Measurements from ENCODE around the gene ZNF428. TPM values are rescaled to one million over a fixed set of nuclear protein-coding genes. Genes with fewer than 3 reads are reported as not detected.

ZNF428 gene
- total RNA-seq, 1 donor: 14.0 TPM

DNA sequence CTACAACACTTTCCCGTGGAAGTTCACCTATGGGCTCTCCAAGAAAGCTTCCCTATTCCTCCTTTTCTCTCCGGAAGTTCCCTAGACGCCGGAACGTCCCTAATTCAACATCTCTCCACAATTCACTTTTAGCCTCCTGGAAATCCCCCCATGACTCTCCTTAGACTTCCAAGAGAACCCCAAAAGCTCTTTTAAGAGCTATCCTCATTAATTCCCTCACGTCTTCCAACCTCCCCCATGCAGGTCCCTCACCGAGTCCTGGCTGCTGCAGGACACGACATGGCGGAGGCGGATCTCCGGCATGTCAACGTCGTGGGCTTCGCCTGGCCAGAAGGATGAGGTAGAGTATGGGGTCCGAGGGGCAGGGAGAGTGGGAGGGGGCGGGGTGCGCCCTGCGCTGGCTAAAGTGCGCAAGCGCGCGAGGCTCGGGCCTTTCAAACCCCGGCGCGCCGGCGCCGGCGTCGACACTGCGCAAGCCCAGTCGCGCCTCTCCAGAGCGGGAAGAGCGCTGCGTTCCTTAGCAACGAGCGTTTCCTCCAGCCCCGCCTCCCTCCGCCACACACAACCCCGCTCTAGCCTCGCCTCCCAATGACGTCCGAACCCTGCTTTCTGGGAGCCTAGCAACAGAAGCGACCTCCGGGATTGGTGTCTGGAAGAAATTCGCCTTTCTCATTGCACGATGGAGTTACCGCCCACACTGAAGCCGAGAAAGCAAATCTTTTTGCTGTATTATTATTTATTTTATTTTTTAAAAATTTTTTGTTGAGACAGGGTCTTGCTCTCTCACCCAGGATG lies 44.1 kb downstream of the ZNF428 start, which contains the start of the genes PINLYP and XRCC1:
PINLYP (plus strand) TSS at position 646 of the 795 bp plus-strand sequence. CDS start 1,391 bp downstream, outside the sequence.
XRCC1 (minus strand) TSS at position 372 of the 795 bp plus-strand sequence; CDS start at position 303, 69 bp downstream.
- H3K4me3 ChIP-seq (ENCODE audit: low read depth, low read length): peak within 1 kb of the TSS; percentile 71
- peak; percentile 98 for DNase-seq (ENCODE audit: low read depth)
- TF ChIP-seq, protein P1, sequence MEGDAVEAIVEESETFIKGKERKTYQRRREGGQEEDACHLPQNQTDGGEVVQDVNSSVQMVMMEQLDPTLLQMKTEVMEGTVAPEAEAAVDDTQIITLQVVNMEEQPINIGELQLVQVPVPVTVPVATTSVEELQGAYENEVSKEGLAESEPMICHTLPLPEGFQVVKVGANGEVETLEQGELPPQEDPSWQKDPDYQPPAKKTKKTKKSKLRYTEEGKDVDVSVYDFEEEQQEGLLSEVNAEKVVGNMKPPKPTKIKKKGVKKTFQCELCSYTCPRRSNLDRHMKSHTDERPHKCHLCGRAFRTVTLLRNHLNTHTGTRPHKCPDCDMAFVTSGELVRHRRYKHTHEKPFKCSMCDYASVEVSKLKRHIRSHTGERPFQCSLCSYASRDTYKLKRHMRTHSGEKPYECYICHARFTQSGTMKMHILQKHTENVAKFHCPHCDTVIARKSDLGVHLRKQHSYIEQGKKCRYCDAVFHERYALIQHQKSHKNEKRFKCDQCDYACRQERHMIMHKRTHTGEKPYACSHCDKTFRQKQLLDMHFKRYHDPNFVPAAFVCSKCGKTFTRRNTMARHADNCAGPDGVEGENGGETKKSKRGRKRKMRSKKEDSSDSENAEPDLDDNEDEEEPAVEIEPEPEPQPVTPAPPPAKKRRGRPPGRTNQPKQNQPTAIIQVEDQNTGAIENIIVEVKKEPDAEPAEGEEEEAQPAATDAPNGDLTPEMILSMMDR (IDR thresholded peaks at IDR 0.05; ENCODE audit: insufficient read depth, low read length): no peak

GRCh38 chr19:43574424-43575155 lies 44.8 kb downstream of the ZNF428 start:
- no peak for DNase-seq (ENCODE audit: low read depth)

GRCh38 chr19:43572171-43572588 lies 47.2 kb downstream of the ZNF428 start:
- H3K4me3 ChIP-seq (ENCODE audit: low read depth, low read length): no peak overlapping the region
- no peak for DNase-seq (ENCODE audit: low read depth)
- TF ChIP-seq, protein P1 (IDR thresholded peaks at IDR 0.05; ENCODE audit: insufficient read depth, low read length): no peak

More at GRCh38 chr19:43574424-43575155, 44.8 kb downstream of the ZNF428 start:
- peak overlapping the region; percentile 71 for H3K4me3 ChIP-seq (ENCODE audit: low read depth, low read length)
- TF ChIP-seq, protein P1 (IDR thresholded peaks at IDR 0.05; ENCODE audit: insufficient read depth, low read length): no peak

DNA sequence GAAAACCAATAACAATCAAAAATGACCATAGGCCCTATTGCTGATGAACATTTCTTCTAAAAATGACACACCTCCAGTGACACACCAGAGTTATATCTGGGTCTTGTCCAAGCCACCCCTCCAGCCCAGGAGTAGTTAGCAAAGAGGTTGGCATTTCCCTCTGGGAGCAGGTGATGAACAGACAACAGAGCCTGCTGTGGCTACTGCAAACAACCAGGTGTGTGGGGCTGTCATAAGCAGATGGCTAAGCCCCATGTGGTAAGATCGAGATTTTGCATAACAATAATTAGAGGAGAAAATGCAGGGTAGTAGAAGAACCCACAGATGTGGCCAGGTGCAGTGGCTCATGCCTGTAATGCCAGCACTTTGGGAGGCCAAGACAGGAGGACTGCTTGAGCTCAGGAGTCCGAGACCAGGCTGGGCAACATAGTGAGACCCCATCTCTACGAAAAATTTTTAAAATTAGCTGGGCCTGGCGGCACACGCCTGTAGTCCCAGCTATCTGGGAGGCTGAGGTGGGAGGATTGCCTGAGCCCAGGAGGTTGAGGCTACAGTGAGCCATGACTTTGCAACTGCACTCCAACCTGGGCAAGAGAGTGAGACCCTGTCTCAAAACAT lies 49.1 kb downstream of the ZNF428 start:
- TF ChIP-seq, protein P1 (IDR thresholded peaks at IDR 0.05; ENCODE audit: insufficient read depth, low read length): no peak
- no peak overlapping the region for H3K4me3 ChIP-seq (ENCODE audit: low read depth, low read length)
- no peak for DNase-seq (ENCODE audit: low read depth)

GRCh38 chr19:43569657-43570056 lies 49.8 kb downstream of the ZNF428 start:
- TF ChIP-seq, protein P1 (IDR thresholded peaks at IDR 0.05; ENCODE audit: insufficient read depth, low read length): no peak
- H3K4me3 ChIP-seq (ENCODE audit: low read depth, low read length): no peak overlapping the region
- no peak for DNase-seq (ENCODE audit: low read depth)

GRCh38 chr19:43564800-43565199 lies 54.6 kb downstream of the ZNF428 start:
- DNase-seq (ENCODE audit: low read depth): no peak
- no peak overlapping the region for H3K4me3 ChIP-seq (ENCODE audit: low read depth, low read length)
- TF ChIP-seq, protein P1 (IDR thresholded peaks at IDR 0.05; ENCODE audit: insufficient read depth, low read length): no peak
